AG09319 (cell line): ENCODE results near the gene ERMARD.

Experiments
- DNase-seq: peaks from one replicate; pipeline ENCODE4 v3.0.0-alpha.2; 2010; ENCODE audit warnings: low read depth; ENCODE audit errors: extremely low read depth
- CTCF ChIP-seq: IDR thresholded peaks from 2 replicates; pipeline ENCODE4 v1.5.1; 2011; ENCODE audit warnings: low read depth, mild to moderate bottlenecking, inconsistent platforms, low read length, moderate library complexity

Gene ERMARD

GRCh38 chr6:169783971-169784820, 32.8 kb downstream of the ERMARD start:
- no peak for TF ChIP-seq CTCF
- no peak for DNase-seq

GRCh38 chr6:169784821-169785340, 33.5 kb downstream of the ERMARD start:
- no peak for DNase-seq
- no peak for TF ChIP-seq CTCF

GRCh38 chr6:169785566-169785965, 34.1 kb downstream of the ERMARD start:
- TF ChIP-seq CTCF: no peak

GRCh38 chr6:169786349-169786748, 34.9 kb downstream of the ERMARD start:
- DNase-seq: no peak
- no peak for TF ChIP-seq CTCF

More at GRCh38 chr6:169785566-169785965, 34.1 kb downstream of the ERMARD start:
- no peak for DNase-seq

- no peak for TF ChIP-seq CTCF
- DNase-seq: no peak
These were observed 36.4 kb downstream of the ERMARD start for GRCh38 chr6:169787797-169788196.

- DNase-seq: no peak
- no peak for TF ChIP-seq CTCF
These were observed 37.4 kb downstream of the ERMARD start for GRCh38 chr6:169788809-169789145.

- TF ChIP-seq CTCF: no peak
- no peak for DNase-seq
These were observed 37.9 kb downstream of the ERMARD start for GRCh38 chr6:169789146-169789943.
